ENCODE results near the gene SP1. TPM values are rescaled to one million over a fixed set of nuclear protein-coding genes. Genes with fewer than 3 reads are reported as not detected.
"Not testable (repeated sequence)": the region's sequence is repeated elsewhere in the genome, so short reads cannot be mapped to it uniquely, and the experiment has no call there.

SP1 gene
- total RNA-seq, 2 donors from 2014 or later, result 60.1 to 84.5 TPM

- Histone ChIP-seq H3K9me3 (no peaks in the 10 kb centered on the region), H3K36me3 (no peaks in the 10 kb centered on the region), H3K4me3 (no peak overlapping the region), H3K4me1 (replicated peaks) (no peaks in the 10 kb centered on the region), H3K27ac (no peak overlapping the region), H3K27me3 (replicated peaks; ENCODE audit: insufficient read depth) (no peaks in the 10 kb centered on the region)
- intact Hi-C loops (cut with DNase I), result loop anchor here (2.0 kb wide), 1 partner anchor 156 kb away; no protein-coding TSS in a partner anchor
- WGBS, result 91% methylated on average over 5 of the region's 5 CpGs
- TF ChIP-seq CTCF (IDR thresholded peaks at IDR 0.05), result no peak
- no peak for TF ChIP-seq POLR2AphosphoS5 (IDR thresholded peaks at IDR 0.05)
- TF ChIP-seq POLR2A (IDR thresholded peaks at IDR 0.05), result no peak
- no peak for DNase-seq (ENCODE audit: low spot score)
These were observed 26.7 kb upstream of the SP1 start for GRCh38 chr12:53353257-53353655.

GRCh38 chr12:53355121-53355520, 24.9 kb upstream of the SP1 start:
- H3K4me1 ChIP-seq (replicated peaks), result no peaks in the 10 kb centered on the region
- DNase-seq (ENCODE audit: low spot score), result no peak
- no peaks in the 10 kb centered on the region for H3K27me3 ChIP-seq (replicated peaks; ENCODE audit: insufficient read depth)
- H3K36me3 ChIP-seq, result no peaks in the 10 kb centered on the region
- TF ChIP-seq POLR2A (IDR thresholded peaks at IDR 0.05) (no peak), CTCF (IDR thresholded peaks at IDR 0.05) (no peak), POLR2AphosphoS5 (IDR thresholded peaks at IDR 0.05) (no peak)
- H3K27ac ChIP-seq, result no peak overlapping the region
- H3K4me3 ChIP-seq, result no peak overlapping the region
- H3K9me3 ChIP-seq, result no peaks in the 10 kb centered on the region
- intact Hi-C loops (cut with DNase I), result no loop called here
- WGBS, result 62% methylated on average over 3 of the region's 3 CpGs

- H3K4me1 ChIP-seq (replicated peaks), result no peaks in the 10 kb centered on the region
- no peak overlapping the region for H3K4me3 ChIP-seq
- no peak overlapping the region for H3K27ac ChIP-seq
- TF ChIP-seq POLR2A (IDR thresholded peaks at IDR 0.05), result no peak
- TF ChIP-seq POLR2AphosphoS5 (IDR thresholded peaks at IDR 0.05), result no peak
- TF ChIP-seq CTCF (IDR thresholded peaks at IDR 0.05), result no peak
- intact Hi-C loops (cut with DNase I), result no loop called here
- no peak for DNase-seq (ENCODE audit: low spot score)
- no peaks in the 10 kb centered on the region for H3K36me3 ChIP-seq
- no peaks in the 10 kb centered on the region for H3K9me3 ChIP-seq
- 78% methylated on average over 5 of the region's 5 CpGs for WGBS
- no peaks in the 10 kb centered on the region for H3K27me3 ChIP-seq (replicated peaks; ENCODE audit: insufficient read depth)
These were observed 21.0 kb upstream of the SP1 start for GRCh38 chr12:53358836-53359419.

- H3K27me3 ChIP-seq (replicated peaks; ENCODE audit: insufficient read depth); DNase-seq (ENCODE audit: low spot score); H3K4me3 ChIP-seq; H3K27ac ChIP-seq; H3K36me3 ChIP-seq; intact Hi-C loops (cut with DNase I); H3K9me3 ChIP-seq; H3K4me1 ChIP-seq (replicated peaks): not testable (repeated sequence)
- 95% methylated on average over 10 of the region's 10 CpGs for WGBS
These were observed 18.3 kb upstream of the SP1 start for GRCh38 chr12:53361638-53362037.

GRCh38 chr12:53365245-53365904, 14.6 kb upstream of the SP1 start:
- TF ChIP-seq CTCF (IDR thresholded peaks at IDR 0.05) (no peak), POLR2A (IDR thresholded peaks at IDR 0.05) (no peak), POLR2AphosphoS5 (IDR thresholded peaks at IDR 0.05) (no peak)
- Histone ChIP-seq H3K4me3 (no peak overlapping the region), H3K4me1 (replicated peaks) (no peaks in the 10 kb centered on the region), H3K36me3 (no peaks in the 10 kb centered on the region), H3K27ac (no peak overlapping the region), H3K27me3 (replicated peaks; ENCODE audit: insufficient read depth) (no peaks in the 10 kb centered on the region), H3K9me3 (no peaks in the 10 kb centered on the region)
- no peak for DNase-seq (ENCODE audit: low spot score)
- intact Hi-C loops (cut with DNase I), result no loop called here
- WGBS, result 81% methylated on average over 4 of the region's 4 CpGs

GRCh38 chr12:53373554-53374133, 6.3 kb upstream of the SP1 start:
- H3K27me3 ChIP-seq (replicated peaks; ENCODE audit: insufficient read depth); H3K4me3 ChIP-seq; intact Hi-C loops (cut with DNase I); H3K36me3 ChIP-seq; H3K4me1 ChIP-seq (replicated peaks); DNase-seq (ENCODE audit: low spot score); H3K9me3 ChIP-seq: not testable (repeated sequence)
- WGBS, result 67% methylated on average over 6 of the region's 6 CpGs
- H3K27ac ChIP-seq, result peak overlapping the region; percentile 71 to 94

- intact Hi-C loops (cut with DNase I); DNase-seq (ENCODE audit: low spot score); H3K4me3 ChIP-seq; H3K36me3 ChIP-seq; H3K9me3 ChIP-seq; H3K4me1 ChIP-seq (replicated peaks); H3K27me3 ChIP-seq (replicated peaks; ENCODE audit: insufficient read depth): not testable (repeated sequence)
- peak overlapping the region; percentile 71 to 94 for H3K27ac ChIP-seq
- 87% methylated on average over 14 of the region's 14 CpGs for WGBS
These were observed 5.7 kb upstream of the SP1 start for GRCh38 chr12:53374277-53374676.

All from prostate gland (tissue), 2 donors.